ENCODE measurements around the gene FAM240B. TPM values are rescaled to one million over a fixed set of nuclear protein-coding genes. Genes with fewer than 3 reads are reported as not detected.

The FAM240B gene
- total RNA-seq, 3 donors from 2014 or later: not detected

DNA sequence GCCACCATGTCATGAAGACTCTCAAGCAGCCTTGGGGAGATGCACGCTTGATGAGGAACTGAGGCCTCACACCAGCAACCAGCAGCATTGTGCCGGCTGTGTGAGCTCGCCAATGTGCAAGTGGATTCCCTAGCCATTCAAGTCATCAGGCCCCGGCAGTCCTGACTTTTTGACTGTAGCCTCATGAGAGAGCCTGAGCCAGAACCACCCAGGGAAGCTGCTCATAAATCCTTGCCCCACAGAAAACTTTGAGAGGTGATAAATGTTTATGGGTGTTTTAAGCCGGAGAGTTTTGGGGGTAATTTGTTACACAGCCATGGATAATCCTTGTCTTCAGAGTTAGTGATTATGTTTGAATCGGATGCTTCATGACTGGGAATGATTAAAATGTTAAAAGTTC lies 44.7 kb downstream of the FAM240B start:
- H3K27me3 ChIP-seq: no peaks in the 10 kb centered on the region
- DNase-seq (ENCODE audit: low spot score in 2 of 2): no peak
- H3K27ac ChIP-seq: no peak overlapping the region
- H3K36me3 ChIP-seq: no peaks in the 10 kb centered on the region
- TF ChIP-seq, protein P1, sequence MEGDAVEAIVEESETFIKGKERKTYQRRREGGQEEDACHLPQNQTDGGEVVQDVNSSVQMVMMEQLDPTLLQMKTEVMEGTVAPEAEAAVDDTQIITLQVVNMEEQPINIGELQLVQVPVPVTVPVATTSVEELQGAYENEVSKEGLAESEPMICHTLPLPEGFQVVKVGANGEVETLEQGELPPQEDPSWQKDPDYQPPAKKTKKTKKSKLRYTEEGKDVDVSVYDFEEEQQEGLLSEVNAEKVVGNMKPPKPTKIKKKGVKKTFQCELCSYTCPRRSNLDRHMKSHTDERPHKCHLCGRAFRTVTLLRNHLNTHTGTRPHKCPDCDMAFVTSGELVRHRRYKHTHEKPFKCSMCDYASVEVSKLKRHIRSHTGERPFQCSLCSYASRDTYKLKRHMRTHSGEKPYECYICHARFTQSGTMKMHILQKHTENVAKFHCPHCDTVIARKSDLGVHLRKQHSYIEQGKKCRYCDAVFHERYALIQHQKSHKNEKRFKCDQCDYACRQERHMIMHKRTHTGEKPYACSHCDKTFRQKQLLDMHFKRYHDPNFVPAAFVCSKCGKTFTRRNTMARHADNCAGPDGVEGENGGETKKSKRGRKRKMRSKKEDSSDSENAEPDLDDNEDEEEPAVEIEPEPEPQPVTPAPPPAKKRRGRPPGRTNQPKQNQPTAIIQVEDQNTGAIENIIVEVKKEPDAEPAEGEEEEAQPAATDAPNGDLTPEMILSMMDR (IDR thresholded peaks at IDR 0.05): no peak
- TF ChIP-seq POLR2A (IDR thresholded peaks at IDR 0.05): no peak
- TF ChIP-seq POLR2AphosphoS5 (IDR thresholded peaks at IDR 0.05): no peak
- intact Hi-C loops (cut with DNase I; ENCODE audit: low total_unique reads): no loop called here
- no peaks in the 10 kb centered on the region for H3K4me1 ChIP-seq
- no peaks in the 10 kb centered on the region for H3K9me3 ChIP-seq
- no peak overlapping the region for H3K4me3 ChIP-seq

- Histone ChIP-seq H3K27ac (no peak overlapping the region), H3K9me3 (no peaks in the 10 kb centered on the region), H3K4me1 (no peaks in the 10 kb centered on the region), H3K36me3 (no peaks in the 10 kb centered on the region), H3K27me3 (no peaks in the 10 kb centered on the region), H3K4me3 (no peak overlapping the region)
- DNase-seq (ENCODE audit: low spot score in 2 of 2): no peak
- intact Hi-C loops (cut with DNase I; ENCODE audit: low total_unique reads): no loop called here
- no peak for TF ChIP-seq POLR2AphosphoS5 (IDR thresholded peaks at IDR 0.05)
- no peak for TF ChIP-seq POLR2A (IDR thresholded peaks at IDR 0.05)
- TF ChIP-seq, protein P1 (IDR thresholded peaks at IDR 0.05): no peak
Observed at GRCh38 chr9:38673399-38674193, 46.3 kb downstream of the FAM240B start.

GRCh38 chr9:38671748-38672147 lies 48.2 kb downstream of the FAM240B start:
- Histone ChIP-seq H3K27me3 (no peaks in the 10 kb centered on the region), H3K4me3 (no peak overlapping the region), H3K36me3 (no peaks in the 10 kb centered on the region), H3K4me1 (no peaks in the 10 kb centered on the region), H3K9me3 (no peaks in the 10 kb centered on the region), H3K27ac (no peak overlapping the region)
- TF ChIP-seq POLR2AphosphoS5 (IDR thresholded peaks at IDR 0.05): no peak
- TF ChIP-seq POLR2A (IDR thresholded peaks at IDR 0.05): no peak
- TF ChIP-seq, protein P1 (IDR thresholded peaks at IDR 0.05): no peak
- intact Hi-C loops (cut with DNase I; ENCODE audit: low total_unique reads): no loop called here
- no peak for DNase-seq (ENCODE audit: low spot score in 2 of 2)

DNA sequence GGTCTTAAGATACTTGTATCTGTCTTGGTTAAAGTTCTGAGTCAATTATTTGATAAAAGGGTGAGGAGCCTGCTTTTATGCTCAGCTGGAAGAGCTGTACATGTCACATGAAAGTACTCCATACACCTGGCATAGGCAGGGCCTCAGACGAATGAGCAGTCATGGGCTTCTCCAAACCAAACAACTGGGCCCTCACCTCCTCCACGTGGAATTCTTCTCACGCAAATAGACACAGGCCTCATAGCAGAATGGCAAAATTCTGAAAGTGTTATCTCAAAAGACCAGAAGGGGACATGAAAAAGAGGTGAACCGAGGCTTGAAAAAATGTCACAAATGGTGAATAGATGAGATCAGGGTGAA lies 48.6 kb downstream of the FAM240B start:
- DNase-seq (ENCODE audit: low spot score in 2 of 2): no peak
- no peak overlapping the region for H3K4me3 ChIP-seq
- intact Hi-C loops (cut with DNase I; ENCODE audit: low total_unique reads): no loop called here

More for the DNA sequence above, 48.6 kb downstream of the FAM240B start:
- H3K27me3 ChIP-seq: no peaks in the 10 kb centered on the region
- H3K4me1 ChIP-seq: no peaks in the 10 kb centered on the region
- H3K9me3 ChIP-seq: no peaks in the 10 kb centered on the region
- TF ChIP-seq POLR2AphosphoS5 (IDR thresholded peaks at IDR 0.05): no peak
- no peak for TF ChIP-seq POLR2A (IDR thresholded peaks at IDR 0.05)
- TF ChIP-seq, protein P1 (IDR thresholded peaks at IDR 0.05): no peak
- H3K27ac ChIP-seq: no peak overlapping the region
- H3K36me3 ChIP-seq: no peaks in the 10 kb centered on the region

Data from breast epithelium (tissue), 4 donors.